ENCODE measurements around the gene CUL4A. TPM values are rescaled to one million over a fixed set of nuclear protein-coding genes. Genes with fewer than 3 reads are reported as not detected.

CUL4A gene
- polyA plus RNA-seq, 1 donor from 2014 or later, result 69.9 TPM

GRCh38 chr13:113283904-113284303 lies 74.5 kb downstream of the CUL4A start:
- TF ChIP-seq POLR2AphosphoS5 (IDR thresholded peaks at IDR 0.05) (no peak), MXI1 (conservative IDR thresholded peaks at IDR 0.05; ENCODE audit: poor library complexity, severe bottlenecking) (no peak), CTCF (IDR thresholded peaks at IDR 0.05; ENCODE audit: poor library complexity, severe bottlenecking) (no peak)
- Histone ChIP-seq H3K9me3 (ENCODE audit: low read length) (no peaks in the 10 kb centered on the region), H3K79me2 (replicated peaks; ENCODE audit: insufficient read depth, low read length) (no peaks in the 10 kb centered on the region), H4K20me1 (ENCODE audit: insufficient read depth) (no peaks in the 10 kb centered on the region), H3F3A (ENCODE audit: insufficient read depth, low read length, poor library complexity, severe bottlenecking) (no peaks in the 10 kb centered on the region), H3K36me3 (ENCODE audit: insufficient read depth, low read length) (no peaks in the 10 kb centered on the region), H3K27me3 (ENCODE audit: insufficient read depth, low read depth, low read length) (no peaks in the 10 kb centered on the region), H3K27ac (ENCODE audit: low read length) (no peak overlapping the region), H3K9me2 (ENCODE audit: insufficient read depth, low read length) (no peaks in the 10 kb centered on the region), H3K4me2 (ENCODE audit: low read length) (no peak overlapping the region), H3K4me3 (ENCODE audit: low read length) (no peak overlapping the region), H2AFZ (ENCODE audit: low read depth, low read length) (no peak overlapping the region), H3K9ac (ENCODE audit: low read length) (no peak overlapping the region)

DNA sequence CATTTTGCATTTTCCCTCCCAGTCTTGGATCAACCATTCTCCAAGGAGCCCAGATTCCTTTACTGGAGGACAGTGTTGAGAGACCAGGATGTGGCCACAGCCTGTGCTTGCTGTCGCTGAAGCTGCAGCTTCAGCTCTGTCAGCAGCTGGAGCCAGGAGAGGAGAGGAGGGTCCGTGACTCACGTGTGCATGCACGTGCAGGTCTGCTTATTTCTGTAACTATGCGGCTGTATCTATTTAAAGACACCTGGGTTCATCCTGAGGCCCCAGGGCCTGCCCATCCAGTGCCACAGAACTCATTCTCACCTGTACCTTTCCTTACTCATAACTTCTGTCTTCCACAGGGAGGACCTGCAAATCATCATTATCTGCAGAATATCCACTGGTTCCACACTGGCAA lies 79.5 kb downstream of the CUL4A start:
- no peaks in the 10 kb centered on the region for H3F3A ChIP-seq (ENCODE audit: insufficient read depth, low read length, poor library complexity, severe bottlenecking)
- H3K27me3 ChIP-seq (ENCODE audit: insufficient read depth, low read depth, low read length), result peaks cover 5% of the 10 kb centered on the region
- H3K4me2 ChIP-seq (ENCODE audit: low read length), result no peak overlapping the region
- H3K9me2 ChIP-seq (ENCODE audit: insufficient read depth, low read length), result no peaks in the 10 kb centered on the region
- H4K20me1 ChIP-seq (ENCODE audit: insufficient read depth), result no peaks in the 10 kb centered on the region
- H3K4me3 ChIP-seq (ENCODE audit: low read length), result no peak overlapping the region
- TF ChIP-seq REST (IDR thresholded peaks at IDR 0.05; ENCODE audit: borderline replicate concordance), result no peak
- no peak for TF ChIP-seq RAD21 (conservative IDR thresholded peaks at IDR 0.05)
- TF ChIP-seq SMC3 (conservative IDR thresholded peaks at IDR 0.05; ENCODE audit: poor library complexity), result no peak
- no peak for TF ChIP-seq EZH2 (IDR thresholded peaks at IDR 0.05; ENCODE audit: borderline replicate concordance, insufficient read depth, low read length, poor library complexity, severe bottlenecking)
- no peak for TF ChIP-seq POLR2AphosphoS5 (IDR thresholded peaks at IDR 0.05)
- no peak for TF ChIP-seq CTCF (IDR thresholded peaks at IDR 0.05; ENCODE audit: poor library complexity, severe bottlenecking)
- no peak for TF ChIP-seq TAF1 (IDR thresholded peaks at IDR 0.05; ENCODE audit: low read depth)
- no peak for TF ChIP-seq EP300 (conservative IDR thresholded peaks at IDR 0.05; ENCODE audit: poor library complexity, severe bottlenecking)
- TF ChIP-seq MXI1 (conservative IDR thresholded peaks at IDR 0.05; ENCODE audit: poor library complexity, severe bottlenecking), result no peak
- H3K9ac ChIP-seq (ENCODE audit: low read length), result no peak overlapping the region
- no peak overlapping the region for H3K27ac ChIP-seq (ENCODE audit: low read length)
- H2AFZ ChIP-seq (ENCODE audit: low read depth, low read length), result no peak overlapping the region
- no peaks in the 10 kb centered on the region for H3K36me3 ChIP-seq (ENCODE audit: insufficient read depth, low read length)
- H3K79me2 ChIP-seq (replicated peaks; ENCODE audit: insufficient read depth, low read length), result no peaks in the 10 kb centered on the region
- no peaks in the 10 kb centered on the region for H3K9me3 ChIP-seq (ENCODE audit: low read length)
